GM21526 (cell line): ENCODE results near the gene CNOT11.
"Not testable (repeated sequence)": the region's sequence is repeated elsewhere in the genome, so short reads cannot be mapped to it uniquely, and the experiment has no call there.

Experiments
- ATAC-seq: cut with Tn5 transposase; IDR thresholded peaks from one replicate; pipeline ENCODE4 v1.9.1; 2021; ENCODE audit warnings: moderate library complexity; ENCODE audit not compliant: unreplicated experiment, low FRiP score

Gene CNOT11

GRCh38 chr2:101244899-101245298 lies 7.8 kb upstream of the CNOT11 start:
- not testable (repeated sequence) for ATAC-seq

GRCh38 chr2:101245468-101245867 lies 7.2 kb upstream of the CNOT11 start:
- ATAC-seq: not testable (repeated sequence)

- not testable (repeated sequence) for ATAC-seq
These were observed 3.9 kb upstream of the CNOT11 start for GRCh38 chr2:101248756-101249155.

GRCh38 chr2:101249826-101250225 lies 2.9 kb upstream of the CNOT11 start:
- ATAC-seq: no peak

GRCh38 chr2:101251246-101251781 lies 1.4 kb upstream of the CNOT11 start:
- ATAC-seq: not testable (repeated sequence)

- ATAC-seq: peak; percentile 37
These were observed 760 bp upstream of the CNOT11 start for GRCh38 chr2:101251844-101252407.

- peak; percentile 55 for ATAC-seq
These were observed 472 bp downstream of the CNOT11 start for GRCh38 chr2:101253013-101253702.

GRCh38 chr2:101253703-101254450 lies 1.2 kb downstream of the CNOT11 start:
- ATAC-seq: peak; percentile 5

- no peak for ATAC-seq
These were observed 2.8 kb downstream of the CNOT11 start for GRCh38 chr2:101255501-101255900.

- ATAC-seq: no peak
These were observed 3.6 kb downstream of the CNOT11 start for GRCh38 chr2:101256316-101256715.

GRCh38 chr2:101258804-101259203 lies 6.1 kb downstream of the CNOT11 start:
- no peak for ATAC-seq

GRCh38 chr2:101262142-101262541 lies 9.5 kb downstream of the CNOT11 start:
- no peak for ATAC-seq

- no peak for ATAC-seq
These were observed 10.7 kb downstream of the CNOT11 start for GRCh38 chr2:101263377-101263800.

GRCh38 chr2:101264360-101264939 lies 11.8 kb downstream of the CNOT11 start:
- no peak for ATAC-seq

- ATAC-seq: no peak
These were observed 13.3 kb downstream of the CNOT11 start for GRCh38 chr2:101265893-101266499.

GRCh38 chr2:101267671-101268656 lies 15.3 kb downstream of the CNOT11 start:
- ATAC-seq: no peak

GRCh38 chr2:101270700-101271259 lies 18.1 kb downstream of the CNOT11 start:
- ATAC-seq: no peak

GRCh38 chr2:101272045-101272784 lies 19.5 kb downstream of the CNOT11 start:
- ATAC-seq: peak; percentile 85
